Aorta (tissue), 5 donors: Measurements from ENCODE around the gene AGAP1. TPM values are rescaled to one million over a fixed set of nuclear protein-coding genes. Genes with fewer than 3 reads are reported as not detected.

Experiments
- ATAC-seq: fragments of 200-7000 bp; cut with Tn5 transposase; one replicate; pipeline ENCODE4 v1.9.1; 2022; ENCODE audit warnings: moderate library complexity; ENCODE audit not compliant: low FRiP score
- DNase-seq, 2 donors: peaks; one replicate each; pipeline ENCODE4 v3.0.0-alpha.2; 2020
- H3K27ac ChIP-seq, 2 donors: one replicate each; pipeline ENCODE4 v1.5.1; 2013; ENCODE audit warnings: low read length in 2 of 2, mild to moderate bottlenecking in 2 of 2, moderate library complexity in 2 of 2, control low read depth in 1 of 2, inconsistent platforms in 1 of 2, low read depth in 1 of 2
- H3K27me3 ChIP-seq, 2 donors: one replicate each; pipeline ENCODE4 v1.6.1; 2013; ENCODE audit warnings: control low read depth in 1 of 2, low read length in 1 of 2, mild to moderate bottlenecking in 1 of 2, moderate library complexity in 1 of 2; ENCODE audit not compliant: insufficient read depth in 2 of 2, control insufficient read depth in 1 of 2
- H3K36me3 ChIP-seq, 2 donors: one replicate each; pipeline ENCODE4 v1.6.1; 2013; ENCODE audit warnings: control low read depth in 1 of 2, low read length in 1 of 2, mild to moderate bottlenecking in 1 of 2; ENCODE audit not compliant: insufficient read depth in 2 of 2, control insufficient read depth in 1 of 2
- H3K4me1 ChIP-seq, 2 donors: one replicate each; pipeline ENCODE4 v1.6.1; 2013; ENCODE audit warnings: low read length in 2 of 2, control low read depth in 1 of 2, mild to moderate bottlenecking in 1 of 2, moderate library complexity in 1 of 2; ENCODE audit not compliant: insufficient read depth in 2 of 2, control insufficient read depth in 1 of 2
- H3K4me3 ChIP-seq, 2 donors: one replicate each; pipeline ENCODE4 v1.5.1; 2013; ENCODE audit warnings: low read length in 2 of 2, control low read depth in 1 of 2, mild to moderate bottlenecking in 1 of 2
- H3K9me3 ChIP-seq: one replicate; pipeline ENCODE4 v1.6.1; 2013; ENCODE audit warnings: mild to moderate bottlenecking, low read length; ENCODE audit not compliant: control insufficient read depth
- WGBS, 2 donors: extraction: QIAGEN DNeasy Blood & Tissue Kit; methylation state at CpG; one replicate each; pipeline ENCODE4 v1.1.7; 2013; 5-methylcytosine and 5-hydroxymethylcytosine counted together
- intact Hi-C, 2 donors: fragments of 100-400 bp; cut with DNase I; formaldehyde crosslinking; loops; one replicate each; pipeline versions ENCODE4 v1.14.2 to v1.15.0; 2022
- polyA plus RNA-seq, 2 donors: library from polyadenylated mRNA; stranded (reverse); fragments of 200-250 nt; gene quantifications; one replicate each; pipeline ENCODE4 v1.2.3, GENCODE V29; 2013
- total RNA-seq, 2 donors: library from RNA; stranded (reverse); fragmentation: NEBNext Ultra II Directional; extraction: Animal tissue kit (Norgen Biotek cat#: 25700); gene quantifications; one replicate each; pipeline ENCODE4 v1.2.1, GENCODE V29; 2021
- donor health status: healthy with polysubstance abuse.
- donor health status: Bipolar disorder and iron deficiency.
- donor health status: DM: no; HTN: no; CAD: no.
- donor health status: DM: no; HTN: no; CAD: no.
- donor health status: DM: yes; HTN: yes; CAD: no.

Gene AGAP1
- total and polyA plus RNA-seq, 4 donors, result 3.0 to 32.7 (median 12.7) TPM

DNA sequence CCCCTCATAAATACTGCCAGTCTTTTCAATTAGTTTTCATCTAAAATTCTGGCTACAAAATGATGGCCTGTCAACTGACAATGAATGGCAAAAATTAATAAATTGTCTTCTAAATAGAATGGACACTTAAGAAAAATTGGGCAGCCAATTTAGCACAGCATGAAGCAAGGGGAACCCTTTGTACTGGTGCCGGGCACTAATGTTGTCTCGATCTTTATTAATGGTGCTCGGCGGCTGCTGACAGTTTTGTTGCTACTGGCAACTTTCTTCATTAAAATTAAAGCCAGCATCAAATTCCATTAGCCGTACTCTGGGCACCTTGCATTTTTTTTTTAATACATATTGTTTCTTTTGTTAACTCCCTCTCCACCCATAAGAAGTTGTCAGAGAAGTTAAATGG lies 365.0 kb downstream of the AGAP1 start:
- ATAC-seq (no peak), DNase-seq (no peak)
- Histone ChIP-seq H3K36me3 (no peaks in the 10 kb centered on the region), H3K27ac (no peak overlapping the region), H3K4me3 (no peak overlapping the region), H3K4me1 (no peaks in the 10 kb centered on the region), H3K9me3 (no peaks in the 10 kb centered on the region), H3K27me3 (no peaks in the 10 kb centered on the region)
- intact Hi-C loops, result no loop called here
- 75 to 79% methylated on average over 5 of the region's 5 CpGs for WGBS, 2 donors

GRCh38 chr2:235859651-235860050 lies 365.8 kb downstream of the AGAP1 start:
- no peaks in the 10 kb centered on the region for H3K9me3 ChIP-seq
- H3K4me1 ChIP-seq, result no peaks in the 10 kb centered on the region
- ATAC-seq (no peak), DNase-seq (no peak)
- intact Hi-C loops, result no loop called here
- no peaks in the 10 kb centered on the region for H3K36me3 ChIP-seq
- H3K27ac ChIP-seq, result no peak overlapping the region
- H3K4me3 ChIP-seq, result no peak overlapping the region
- WGBS, 2 donors, result 88% methylated on average over 8 of the region's 8 CpGs
- no peaks in the 10 kb centered on the region for H3K27me3 ChIP-seq

GRCh38 chr2:235860111-235860510 lies 366.3 kb downstream of the AGAP1 start:
- no peak for ATAC-seq
- intact Hi-C loops, result no loop called here
- no peaks in the 10 kb centered on the region for H3K4me1 ChIP-seq
- H3K27ac ChIP-seq, result no peak overlapping the region
- no peaks in the 10 kb centered on the region for H3K27me3 ChIP-seq
- H3K9me3 ChIP-seq, result no peaks in the 10 kb centered on the region
- DNase-seq, result no peak
- no peak overlapping the region for H3K4me3 ChIP-seq
- WGBS, 2 donors, result 92% methylated on average over 5 of the region's 5 CpGs
- H3K36me3 ChIP-seq, result no peaks in the 10 kb centered on the region

DNA sequence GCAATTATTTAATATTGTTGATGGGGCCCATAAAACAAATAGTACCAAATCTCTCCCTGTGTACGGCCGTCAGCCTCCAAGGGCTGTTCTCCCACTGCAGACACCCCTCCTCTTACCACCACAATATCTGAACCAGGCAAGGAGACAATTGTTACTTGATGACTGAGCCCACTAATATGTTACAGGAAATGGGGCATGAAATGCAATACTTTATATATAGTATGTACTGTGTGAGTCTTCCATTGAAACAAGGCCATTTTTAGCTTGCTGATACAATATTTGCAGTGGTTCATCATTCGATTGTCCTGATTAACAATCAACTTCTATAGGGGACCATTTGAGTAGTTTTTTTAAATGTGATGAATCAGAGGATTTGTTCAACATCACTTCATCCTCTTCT lies 367.0 kb downstream of the AGAP1 start:
- ATAC-seq (no peak), DNase-seq (no peak)
- no peaks in the 10 kb centered on the region for H3K4me1 ChIP-seq
- H3K4me3 ChIP-seq, result no peak overlapping the region
- H3K27ac ChIP-seq, result no peak overlapping the region
- H3K27me3 ChIP-seq, result no peaks in the 10 kb centered on the region
- WGBS, 2 donors, result 89 to 95% methylated on average over 3 of the region's 3 CpGs
- no peaks in the 10 kb centered on the region for H3K36me3 ChIP-seq
- intact Hi-C loops, result no loop called here
- H3K9me3 ChIP-seq, result no peaks in the 10 kb centered on the region

- DNase-seq (no peak), ATAC-seq (no peak)
- no peak overlapping the region for H3K27ac ChIP-seq
- no peak overlapping the region for H3K4me3 ChIP-seq
- no peaks in the 10 kb centered on the region for H3K27me3 ChIP-seq
- H3K9me3 ChIP-seq, result no peaks in the 10 kb centered on the region
- WGBS, 2 donors, result 70 to 90% methylated on average over 3 of the region's 3 CpGs
- H3K36me3 ChIP-seq, result no peaks in the 10 kb centered on the region
- no peaks in the 10 kb centered on the region for H3K4me1 ChIP-seq
- intact Hi-C loops, result no loop called here
These were observed 367.5 kb downstream of the AGAP1 start for GRCh38 chr2:235861383-235861782.

DNA sequence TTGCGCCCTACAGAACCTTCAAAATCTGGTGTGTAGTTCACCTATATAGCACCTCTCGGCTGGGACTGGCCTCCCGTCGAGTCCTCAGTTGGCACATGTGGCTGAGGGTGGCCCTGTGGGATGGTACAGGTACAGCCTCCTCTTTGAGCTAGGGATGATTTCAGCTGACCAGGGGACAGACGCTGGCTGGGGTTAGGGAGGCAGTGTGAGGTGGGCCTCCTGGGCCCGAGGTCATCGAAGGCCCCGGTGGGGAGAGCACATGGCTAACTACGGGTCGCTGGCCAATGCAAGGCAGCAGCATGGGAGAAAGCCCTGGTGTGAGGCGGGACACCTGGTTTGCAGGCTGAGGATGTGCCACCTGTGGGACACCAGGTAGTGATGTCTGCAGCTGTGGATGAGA lies 369.6 kb downstream of the AGAP1 start:
- no peak for ATAC-seq
- Histone ChIP-seq H3K9me3 (no peaks in the 10 kb centered on the region), H3K4me1 (no peaks in the 10 kb centered on the region), H3K27ac (no peak overlapping the region), H3K4me3 (no peak overlapping the region), H3K27me3 (no peaks in the 10 kb centered on the region), H3K36me3 (no peaks in the 10 kb centered on the region)
- no peak for DNase-seq
- intact Hi-C loops, result no loop called here
- WGBS, 2 donors, result 96 to 99% methylated on average over 11 of the region's 11 CpGs

GRCh38 chr2:235864302-235864701 lies 370.5 kb downstream of the AGAP1 start:
- DNase-seq, result peak in 1 of 2 donors; percentile 54
- Histone ChIP-seq H3K9me3 (no peaks in the 10 kb centered on the region), H3K27me3 (no peaks in the 10 kb centered on the region), H3K27ac (no peak overlapping the region), H3K36me3 (no peaks in the 10 kb centered on the region), H3K4me1 (no peaks in the 10 kb centered on the region), H3K4me3 (no peak overlapping the region)
- WGBS, 2 donors, result 70 to 78% methylated on average over 17 of the region's 17 CpGs
- no peak for ATAC-seq
- intact Hi-C loops, result no loop called here

- 31 to 41% methylated on average over 27 of the region's 27 CpGs for WGBS, 2 donors
- intact Hi-C loops, result no loop called here
- Histone ChIP-seq H3K9me3 (no peaks in the 10 kb centered on the region), H3K36me3 (no peaks in the 10 kb centered on the region), H3K27ac (no peak overlapping the region), H3K27me3 (no peaks in the 10 kb centered on the region), H3K4me3 (no peak overlapping the region), H3K4me1 (no peaks in the 10 kb centered on the region)
- DNase-seq, result peak in 1 of 2 donors; percentile 65
- ATAC-seq, result no peak
These were observed 371.1 kb downstream of the AGAP1 start for GRCh38 chr2:235864733-235865515.

DNA sequence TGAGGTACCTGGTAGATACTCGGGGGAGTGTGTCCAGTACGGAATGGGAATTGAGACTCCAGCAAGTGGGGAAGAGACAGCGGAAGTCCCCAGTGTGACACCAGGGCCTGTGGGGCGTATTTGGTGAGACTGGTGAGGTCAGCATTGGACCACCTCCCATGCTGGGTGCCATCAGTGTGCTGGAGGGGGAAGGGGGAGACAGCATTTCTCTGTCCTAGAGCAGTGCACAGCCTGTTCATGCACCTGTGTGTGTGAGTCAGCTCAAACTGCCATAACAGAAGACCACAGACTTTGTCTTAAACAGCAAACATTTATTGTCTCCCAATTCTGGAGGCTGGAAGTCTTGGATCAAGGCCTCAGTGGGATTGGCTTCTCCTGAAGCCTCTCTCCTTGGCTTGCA lies 372.5 kb downstream of the AGAP1 start:
- DNase-seq, result no peak
- Histone ChIP-seq H3K4me3 (no peak overlapping the region), H3K9me3 (peaks cover 2% of the 10 kb centered on the region), H3K27ac (no peak overlapping the region), H3K27me3 (no peaks in the 10 kb centered on the region), H3K36me3 (no peaks in the 10 kb centered on the region), H3K4me1 (no peaks in the 10 kb centered on the region)
- intact Hi-C loops, result no loop called here
- 97 to 99% methylated on average over 4 of the region's 4 CpGs for WGBS, 2 donors
- no peak for ATAC-seq
